OCI-M1 (cell line): ENCODE measurements around the gene CACNA1C.
"Not testable (repeated sequence)": the region's sequence is repeated elsewhere in the genome, so short reads cannot be mapped to it uniquely, and the experiment has no call there.

Source experiments
- DNase-seq: peaks from one replicate; lab custom pipeline; 2025; lab: John Stamatoyannopoulos, UW

Gene CACNA1C

GRCh38 chr12:2673966-2674810 is 621.4 kb downstream of the CACNA1C start:
- DNase-seq = no peak

GRCh38 chr12:2675776-2676175 is 623.0 kb downstream of the CACNA1C start:
- DNase-seq = no peak

GRCh38 chr12:2677142-2677880 is 624.5 kb downstream of the CACNA1C start:
- no peak for DNase-seq

- DNase-seq = no peak
These were observed 625.6 kb downstream of the CACNA1C start for GRCh38 chr12:2678426-2678825.

GRCh38 chr12:2679068-2679815 is 626.5 kb downstream of the CACNA1C start:
- DNase-seq = no peak

- no peak for DNase-seq
These were observed 627.3 kb downstream of the CACNA1C start for GRCh38 chr12:2679816-2680675.

- no peak for DNase-seq
These were observed 627.9 kb downstream of the CACNA1C start for GRCh38 chr12:2680676-2681039.

GRCh38 chr12:2681450-2682205 is 628.8 kb downstream of the CACNA1C start:
- no peak for DNase-seq

- peak; percentile 84 for DNase-seq
These were observed 629.8 kb downstream of the CACNA1C start for GRCh38 chr12:2682296-2683251.

GRCh38 chr12:2683283-2684025 is 630.7 kb downstream of the CACNA1C start:
- DNase-seq = no peak

- not testable (repeated sequence) for DNase-seq
These were observed 631.2 kb downstream of the CACNA1C start for GRCh38 chr12:2684026-2684325.

GRCh38 chr12:2685620-2686279 is 633.0 kb downstream of the CACNA1C start:
- not testable (repeated sequence) for DNase-seq

GRCh38 chr12:2686280-2686646 is 633.5 kb downstream of the CACNA1C start:
- no peak for DNase-seq

GRCh38 chr12:2687058-2687457 is 634.3 kb downstream of the CACNA1C start:
- DNase-seq = no peak

- DNase-seq = no peak
These were observed 634.9 kb downstream of the CACNA1C start for GRCh38 chr12:2687726-2688125.

GRCh38 chr12:2688381-2688931 is 635.7 kb downstream of the CACNA1C start:
- DNase-seq = no peak

GRCh38 chr12:2689393-2689792 is 636.6 kb downstream of the CACNA1C start:
- DNase-seq = no peak

- no peak for DNase-seq
These were observed 637.1 kb downstream of the CACNA1C start for GRCh38 chr12:2689879-2690278.
